ENCODE results near the gene MARVELD1.
"Not testable (repeated sequence)": the region's sequence is repeated elsewhere in the genome, so short reads cannot be mapped to it uniquely, and the experiment has no call there.

MARVELD1 gene

DNA sequence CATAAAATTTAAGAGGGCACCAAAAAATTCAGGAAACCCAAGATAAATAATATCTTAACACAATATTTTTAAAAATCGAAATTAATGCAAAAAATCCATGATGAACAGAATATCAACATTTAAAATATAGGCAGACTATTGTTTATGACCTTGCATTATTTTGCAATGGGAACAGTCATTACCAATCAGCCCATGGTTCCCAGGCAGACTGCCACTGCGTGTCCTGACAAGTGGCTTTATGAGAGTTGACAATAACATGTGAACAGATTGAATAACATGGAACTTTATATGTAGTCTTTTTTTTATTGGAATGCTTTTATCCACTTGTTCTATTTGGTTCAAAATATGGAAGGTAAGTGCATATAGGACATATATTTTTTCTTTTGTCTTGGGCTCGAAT, 23.4 kb upstream of the MARVELD1 start:
- DNase-seq (ENCODE audit: low read depth) = no peak

DNA sequence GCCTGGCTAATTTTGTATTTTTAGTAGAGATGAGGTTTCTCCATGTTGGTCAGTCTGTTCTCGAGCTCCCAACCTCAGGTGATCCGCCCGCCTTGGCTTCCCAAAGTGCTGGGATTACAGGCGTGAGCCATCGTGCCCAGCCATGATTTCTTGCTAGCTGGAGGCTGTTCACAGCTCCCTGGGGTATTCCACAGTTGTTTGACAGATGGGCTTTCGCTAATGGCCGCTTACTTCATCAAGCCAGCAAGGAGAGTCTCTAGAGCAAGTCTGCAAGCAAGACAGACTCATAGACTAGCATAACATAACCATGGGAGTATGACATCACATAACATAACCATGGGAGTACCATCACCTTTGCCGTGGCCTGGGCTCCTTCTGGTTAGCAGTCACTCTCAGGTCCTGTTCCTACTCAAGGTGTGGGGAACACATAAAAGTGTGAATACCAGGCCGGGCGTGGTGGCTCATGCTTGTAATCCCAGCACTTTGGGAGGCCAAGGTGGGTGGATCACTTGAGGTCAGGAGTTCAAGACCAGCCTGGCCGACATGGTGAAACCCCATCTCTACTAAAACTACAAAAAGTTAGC, 15.4 kb upstream of the MARVELD1 start:
- DNase-seq (ENCODE audit: low read depth) = not testable (repeated sequence)

DNA sequence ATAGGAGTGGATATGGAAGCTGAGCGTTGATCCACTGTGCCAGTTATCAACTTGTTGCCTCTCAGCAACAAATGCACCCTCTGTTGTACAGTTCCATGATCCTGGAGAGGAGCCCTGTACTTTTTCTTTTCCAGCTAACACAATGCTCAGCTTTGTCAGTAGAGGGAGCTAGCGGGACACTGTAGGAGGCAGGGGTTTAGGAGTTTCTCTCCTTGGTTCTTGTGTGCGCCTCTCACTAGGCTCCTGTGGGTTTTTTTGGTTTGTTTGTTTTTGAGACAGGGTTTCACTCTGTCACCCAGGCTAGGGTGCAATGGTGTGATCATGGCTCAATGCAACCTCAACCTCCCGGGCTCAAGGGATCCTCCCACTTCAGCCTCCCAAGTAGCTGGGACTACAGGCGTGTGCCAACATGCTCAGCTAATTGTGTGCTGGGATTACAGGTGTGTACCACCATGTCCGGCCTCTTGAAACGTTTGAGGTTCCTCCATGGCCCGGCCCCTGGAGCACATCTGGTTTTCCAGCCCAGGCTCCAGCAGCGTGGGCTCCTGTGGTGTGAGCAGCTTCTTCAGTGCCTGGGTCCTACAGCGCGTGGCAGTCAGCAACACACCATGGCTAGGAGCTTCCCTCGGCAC, 12.0 kb upstream of the MARVELD1 start:
- DNase-seq (ENCODE audit: low read depth) = no peak

DNA sequence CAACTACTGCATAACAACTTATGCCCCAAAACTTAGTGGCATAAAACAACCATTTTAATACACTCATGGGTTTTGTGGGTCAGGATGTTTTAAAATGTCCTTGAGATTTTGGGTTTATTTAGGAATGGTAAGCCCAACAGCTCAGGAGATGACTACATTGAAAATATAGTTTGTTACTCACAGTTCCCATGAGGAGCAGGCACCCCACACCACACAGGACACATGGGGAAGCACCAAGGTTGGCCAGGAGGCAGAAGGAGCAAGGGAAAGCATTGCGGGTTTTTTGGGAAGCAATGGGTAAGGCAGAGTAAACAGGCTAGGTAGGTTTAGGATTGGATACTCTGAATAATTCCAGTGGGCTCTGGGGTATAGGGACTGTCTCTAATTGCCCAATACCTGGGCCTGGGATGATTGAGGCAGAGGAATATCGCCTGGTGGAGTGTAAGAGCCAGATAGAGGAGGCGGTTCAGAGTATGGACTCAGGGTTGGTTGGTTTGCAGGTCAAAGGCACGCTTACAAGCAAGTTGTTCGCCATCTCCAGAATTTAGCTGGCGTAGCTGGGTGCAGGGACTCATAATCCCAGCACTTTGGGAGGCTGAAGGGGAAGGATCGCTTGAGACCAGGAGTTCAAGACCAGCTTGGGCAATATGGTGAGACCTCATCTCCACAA, 10.0 kb upstream of the MARVELD1 start:
- no peak for DNase-seq (ENCODE audit: low read depth)

DNA sequence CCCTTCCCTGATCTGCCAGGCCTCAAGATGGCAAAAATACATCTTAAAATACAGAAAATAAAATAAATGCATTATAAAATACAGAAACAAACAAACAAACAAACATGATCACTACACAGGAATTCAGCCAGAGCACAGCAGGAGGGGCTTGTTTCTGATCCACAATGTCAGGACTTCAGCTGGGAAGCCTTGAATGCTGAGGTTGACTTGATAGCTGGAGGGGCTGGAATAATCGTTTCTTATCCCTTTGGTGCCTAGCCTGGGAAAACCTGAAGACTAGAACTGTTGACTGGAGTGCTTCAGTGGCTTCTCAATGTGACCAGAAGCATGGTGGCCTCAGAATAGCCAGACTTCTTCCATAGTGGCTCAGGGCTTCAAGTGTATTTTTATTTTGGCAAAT, 9.2 kb upstream of the MARVELD1 start:
- DNase-seq (ENCODE audit: low read depth) = no peak

DNA sequence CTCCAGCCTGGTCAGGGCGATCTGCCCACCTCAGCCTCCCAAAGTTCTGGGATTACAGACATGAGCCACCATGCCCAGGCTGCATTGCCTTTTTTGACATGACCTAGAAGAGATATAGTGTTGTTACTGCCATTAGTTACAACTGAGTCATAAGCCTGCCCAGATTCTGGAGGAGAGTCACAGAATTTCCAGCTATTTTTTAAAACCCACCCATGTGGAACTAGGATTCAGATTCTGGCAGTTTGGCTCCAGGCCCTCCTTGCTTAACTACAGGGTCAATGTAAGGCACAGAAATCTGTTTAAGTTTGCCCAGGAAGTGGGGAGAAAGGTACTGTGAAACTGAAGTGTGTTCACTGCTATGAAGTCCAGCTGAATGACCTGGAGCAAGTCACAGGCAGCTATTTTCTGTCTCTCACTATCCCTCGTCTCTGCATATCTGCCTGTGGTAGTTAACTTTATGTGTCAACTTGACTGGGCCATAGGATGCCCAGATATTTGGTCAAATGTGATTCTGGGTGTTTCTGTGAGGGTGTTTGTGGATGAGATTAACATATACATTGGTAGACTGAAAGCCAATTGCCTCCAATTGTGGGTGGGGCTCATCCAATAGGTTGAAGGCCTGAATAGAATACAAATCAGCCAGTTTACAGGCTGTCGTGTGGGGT, 8.4 kb upstream of the MARVELD1 start:
- DNase-seq (ENCODE audit: low read depth) = no peak

DNA sequence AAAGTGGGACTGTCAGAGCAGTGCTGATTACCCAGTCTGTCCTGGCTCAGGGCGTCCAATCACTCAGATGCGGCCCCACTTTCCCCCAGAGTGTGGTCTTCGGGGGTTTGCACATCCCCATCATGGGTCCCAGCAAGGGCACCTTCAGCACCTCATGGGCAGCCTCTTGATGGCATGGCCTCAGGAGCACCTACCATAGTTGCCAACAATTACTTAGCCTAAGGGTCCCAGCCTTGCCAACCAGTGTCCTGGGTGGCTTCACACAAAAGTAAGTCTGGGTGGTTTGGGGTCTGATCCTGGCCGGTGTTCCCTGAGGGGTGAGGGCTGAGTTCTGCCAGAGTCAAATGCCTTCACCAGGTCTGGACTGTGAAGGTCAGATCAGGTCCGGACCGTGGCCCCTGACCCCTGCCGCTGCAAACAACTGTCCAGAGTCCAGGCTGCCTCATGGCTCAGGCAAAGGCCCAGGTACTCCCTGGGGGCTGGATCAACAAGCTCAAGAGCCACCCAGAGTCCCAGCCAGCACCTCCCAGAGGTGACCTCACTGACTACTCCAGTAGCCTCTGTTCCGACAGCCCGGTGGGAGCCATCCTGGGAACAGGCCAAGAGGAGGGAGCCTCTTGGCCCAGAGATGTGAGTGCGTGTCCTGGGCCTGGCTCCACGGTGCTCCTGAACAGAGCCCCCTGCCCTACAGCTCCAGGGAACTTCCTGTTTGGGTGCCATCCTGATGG, 6.2 kb upstream of the MARVELD1 start:
- no peak for DNase-seq (ENCODE audit: low read depth)

DNA sequence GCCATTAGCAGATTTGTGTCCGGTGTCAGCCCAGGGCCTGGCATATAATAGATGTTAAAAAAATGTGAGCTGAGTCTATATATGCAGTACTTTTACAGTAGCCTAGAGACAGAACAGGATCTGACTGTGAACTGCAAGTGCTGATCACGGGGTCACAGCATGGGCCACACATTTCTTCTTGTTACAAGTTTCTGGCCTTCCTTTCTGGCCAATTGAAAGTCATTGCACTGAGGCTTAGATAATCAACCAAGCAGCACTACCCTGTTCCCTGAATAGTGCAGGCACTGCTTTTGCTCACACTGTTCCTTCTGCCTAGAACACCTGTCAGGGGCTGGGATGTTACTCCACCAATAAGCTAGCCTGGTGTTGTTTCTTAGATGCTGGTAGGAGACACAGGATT, 5.4 kb upstream of the MARVELD1 start:
- no peak for DNase-seq (ENCODE audit: low read depth)

DNA sequence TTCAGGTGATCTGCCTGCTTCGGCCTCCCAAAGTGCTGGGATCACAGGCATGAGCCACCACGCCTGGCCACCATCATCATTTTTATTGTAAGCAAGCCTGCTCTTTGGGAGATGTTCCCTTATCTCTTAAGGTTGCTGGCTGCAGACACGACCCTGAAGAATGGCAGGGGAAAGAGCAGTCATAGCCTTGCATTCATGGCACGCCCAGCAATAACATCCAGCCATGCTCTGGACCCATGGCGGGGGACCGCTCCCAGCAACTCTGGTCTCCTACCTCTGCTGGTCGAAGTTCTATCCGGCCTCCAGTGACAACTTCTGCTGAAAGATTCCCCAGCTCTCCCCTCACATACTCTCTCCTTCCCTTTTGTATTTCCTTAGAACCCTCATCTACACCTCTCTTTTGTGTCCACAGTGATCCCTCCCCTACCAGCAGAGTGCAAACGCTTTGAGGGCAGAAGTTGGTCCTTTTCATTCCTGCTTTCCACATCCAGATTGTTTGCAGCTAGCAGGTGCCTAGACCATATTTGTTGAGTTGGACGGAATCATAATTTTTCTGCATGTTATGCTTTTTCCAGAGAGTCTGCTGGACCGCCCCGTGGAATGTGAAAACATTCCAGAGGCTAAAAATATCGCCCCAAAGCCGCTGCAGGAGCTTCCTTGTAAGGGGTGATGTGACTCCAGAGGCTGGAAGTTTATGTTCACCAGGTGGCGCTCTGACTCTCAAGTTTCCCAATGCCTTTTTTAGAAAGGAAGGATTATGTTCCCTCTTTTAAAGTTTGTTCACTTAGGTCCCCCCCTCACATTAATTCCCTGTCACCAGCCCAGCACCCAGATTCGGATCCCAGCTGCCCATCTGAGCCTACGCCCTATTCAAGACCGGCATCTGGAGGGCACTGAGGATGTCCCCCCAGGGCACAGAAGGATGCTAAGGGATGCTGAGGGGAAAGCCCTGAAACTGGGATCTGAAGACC, 4.3 kb upstream of the MARVELD1 start:
- DNase-seq (ENCODE audit: low read depth) = no peak

DNA sequence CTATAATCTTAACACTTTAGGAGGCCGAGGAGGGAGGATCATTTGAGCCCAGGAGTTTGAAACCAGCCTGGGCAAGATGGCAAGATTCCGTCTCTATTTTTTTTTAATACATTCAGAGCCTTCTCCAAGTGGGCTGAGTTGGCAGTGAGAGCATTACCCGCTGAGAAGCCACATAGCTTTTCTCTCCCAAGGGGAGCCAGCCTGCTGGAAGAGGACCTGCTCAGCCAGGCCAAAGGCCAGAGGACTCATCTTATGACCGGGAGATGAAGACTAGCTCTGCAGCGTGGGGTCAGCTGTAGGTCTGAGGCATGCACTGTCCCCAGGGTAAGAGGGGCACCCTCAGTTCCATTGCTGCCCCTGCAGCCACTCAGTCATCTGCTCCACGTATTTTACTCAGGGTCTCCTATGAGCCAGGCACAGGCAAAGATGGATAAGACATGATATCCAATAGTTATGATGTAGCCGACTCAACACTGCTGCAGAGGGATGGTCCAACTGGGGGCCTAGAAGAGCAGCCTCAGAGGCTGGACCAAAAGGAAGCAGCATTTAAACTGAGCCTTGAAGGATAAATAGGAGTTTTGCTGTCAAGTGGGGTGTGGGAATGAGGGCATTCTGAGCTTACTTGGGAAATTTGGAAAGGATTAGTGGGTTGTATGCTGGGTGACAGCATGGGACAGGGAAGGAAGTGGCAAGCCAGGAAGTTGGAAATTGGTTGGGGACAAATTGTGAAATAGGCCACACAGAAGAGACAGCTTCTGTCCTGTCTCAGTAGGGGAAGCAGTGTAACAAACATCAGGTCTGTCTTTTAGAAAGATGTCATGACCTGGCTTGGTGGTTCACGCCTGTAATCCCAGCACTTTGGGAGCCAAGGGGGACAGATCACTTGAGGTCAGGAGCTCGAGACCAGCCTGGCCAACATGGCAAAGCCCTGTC, 1.6 kb upstream of the MARVELD1 start:
- DNase-seq (ENCODE audit: low read depth) = no peak

DNA sequence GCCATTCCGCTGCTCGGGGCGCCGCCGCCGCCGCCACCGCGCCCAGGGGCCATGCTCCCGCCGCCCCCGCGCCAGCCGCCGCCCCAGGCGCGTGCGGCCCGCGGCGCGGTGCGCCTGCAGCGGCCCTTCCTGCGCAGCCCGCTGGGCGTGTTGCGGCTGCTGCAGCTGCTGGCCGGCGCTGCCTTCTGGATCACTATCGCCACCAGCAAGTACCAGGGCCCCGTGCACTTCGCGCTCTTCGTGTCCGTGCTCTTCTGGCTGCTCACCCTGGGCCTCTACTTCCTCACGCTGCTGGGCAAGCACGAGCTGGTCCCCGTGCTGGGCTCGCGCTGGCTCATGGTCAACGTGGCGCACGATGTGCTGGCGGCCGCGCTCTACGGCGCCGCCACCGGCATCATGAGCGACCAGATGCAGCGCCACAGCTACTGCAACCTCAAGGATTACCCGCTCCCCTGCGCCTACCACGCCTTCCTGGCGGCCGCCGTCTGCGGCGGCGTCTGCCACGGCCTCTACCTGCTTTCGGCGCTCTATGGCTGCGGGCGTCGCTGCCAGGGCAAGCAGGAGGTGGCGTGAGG, 383 bp downstream of the MARVELD1 start:
- DNase-seq (ENCODE audit: low read depth) = no peak

DNA sequence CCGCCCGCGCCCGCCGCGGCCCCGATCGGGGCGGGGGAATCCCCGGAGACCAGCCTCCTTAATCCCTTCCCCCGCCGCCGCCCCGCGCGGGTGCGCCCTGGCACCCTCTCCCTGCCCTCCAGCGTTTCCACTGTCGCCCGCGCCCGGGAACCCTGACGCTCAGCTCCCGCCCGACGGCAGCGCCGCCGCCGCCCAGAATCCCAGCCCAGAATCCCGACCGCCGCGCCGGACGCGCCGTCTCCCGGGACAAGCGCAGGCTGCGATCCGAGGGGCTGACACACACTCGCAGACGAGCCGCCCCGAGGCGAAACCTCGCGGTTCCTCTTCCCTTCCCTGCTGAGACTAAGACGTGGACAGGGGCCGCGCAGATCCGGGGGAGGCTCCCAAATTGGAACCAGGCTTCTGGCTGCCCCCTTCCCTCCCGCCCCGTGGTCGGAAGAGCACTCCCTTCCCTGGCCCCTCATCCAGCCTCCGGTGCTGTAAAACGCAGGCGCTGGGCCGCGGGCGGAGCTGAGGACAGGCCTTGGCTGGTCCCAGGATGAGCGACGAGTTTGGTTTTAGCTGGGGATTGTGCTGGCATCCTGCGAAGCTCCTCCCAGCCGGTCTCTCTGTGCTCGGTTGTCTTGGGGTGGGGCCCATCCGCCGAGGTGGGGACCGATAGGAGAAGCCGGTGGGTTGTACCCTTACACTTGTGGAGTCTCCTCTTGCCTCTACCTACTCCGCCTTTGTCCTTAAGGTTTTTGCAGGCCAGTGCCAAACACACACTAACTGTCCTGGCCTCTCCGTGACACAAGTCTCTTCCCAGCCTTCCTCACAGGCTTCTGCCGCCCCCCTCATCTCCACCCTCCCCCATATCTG, 1.1 kb downstream of the MARVELD1 start:
- no peak for DNase-seq (ENCODE audit: low read depth)

DNA sequence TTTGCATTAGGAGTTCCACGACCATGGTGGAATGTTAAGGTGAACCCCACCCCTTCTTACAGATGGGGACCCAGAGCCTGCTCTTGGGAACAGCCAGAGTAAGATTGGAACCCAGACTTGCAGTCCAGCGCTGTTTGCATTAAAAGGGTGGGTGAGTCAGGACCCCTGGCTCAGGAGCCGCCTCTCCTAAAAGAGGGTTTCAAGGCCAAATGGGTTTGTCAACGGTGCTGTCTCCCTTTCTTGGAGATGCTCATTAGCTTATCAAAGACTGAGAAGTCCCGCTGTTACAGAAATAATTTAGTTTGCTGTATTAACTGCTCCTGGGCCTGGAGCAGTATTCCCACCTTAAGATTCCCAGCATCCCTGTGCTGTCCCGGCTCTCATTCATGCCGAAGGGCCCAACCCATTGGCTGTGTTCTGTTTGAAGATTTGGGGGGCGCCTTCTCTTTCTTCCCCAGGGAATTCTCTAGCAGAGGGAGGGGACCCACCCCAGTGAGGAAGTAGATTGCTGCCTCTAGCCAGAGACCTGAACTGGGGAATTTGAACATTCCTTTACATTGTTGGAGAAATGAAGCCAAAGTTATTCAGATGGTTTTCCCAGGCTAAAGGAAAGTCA, 1.8 kb downstream of the MARVELD1 start:
- DNase-seq (ENCODE audit: low read depth) = no peak

DNA sequence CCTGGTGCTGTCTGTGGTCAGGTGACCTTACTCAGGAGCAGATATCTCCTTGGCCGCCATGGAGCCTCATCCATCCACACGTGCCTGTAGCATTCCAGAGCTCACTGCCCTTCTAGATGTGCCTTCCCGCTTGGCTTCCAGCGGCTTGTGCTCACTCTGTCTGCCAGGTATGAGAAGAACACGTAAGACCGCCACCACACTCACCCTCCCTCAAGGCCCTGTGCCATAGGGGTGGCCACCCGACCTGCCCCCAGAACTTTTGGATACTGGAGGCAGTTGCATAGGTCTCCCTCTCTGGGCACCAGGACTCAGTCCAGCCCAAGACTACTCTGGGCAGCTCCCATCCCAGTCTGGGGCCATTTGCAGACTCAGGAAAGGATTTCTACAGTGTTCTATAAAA, 4.1 kb downstream of the MARVELD1 start:
- no peak for DNase-seq (ENCODE audit: low read depth)

DNA sequence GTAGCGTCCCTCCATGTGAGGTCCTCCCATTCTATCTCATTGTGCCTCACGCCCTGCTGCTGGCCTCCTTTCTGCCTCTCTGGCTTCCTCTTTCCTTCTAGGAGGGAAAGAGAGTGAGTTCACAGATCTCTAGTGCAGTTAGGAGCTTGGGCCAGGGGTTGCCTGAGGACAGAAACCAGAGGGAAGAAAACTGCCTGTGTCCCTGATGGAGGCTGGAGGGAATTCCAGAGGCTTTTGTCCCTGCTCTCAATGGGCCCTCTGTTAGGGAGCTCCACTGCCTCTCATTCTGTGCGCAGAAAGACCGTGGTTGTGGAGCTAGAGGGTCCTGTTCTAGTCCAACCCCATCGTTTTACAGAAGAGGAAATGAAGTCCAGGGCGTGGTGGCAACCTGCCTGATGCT, 4.6 kb downstream of the MARVELD1 start:
- DNase-seq (ENCODE audit: low read depth) = no peak

DNA sequence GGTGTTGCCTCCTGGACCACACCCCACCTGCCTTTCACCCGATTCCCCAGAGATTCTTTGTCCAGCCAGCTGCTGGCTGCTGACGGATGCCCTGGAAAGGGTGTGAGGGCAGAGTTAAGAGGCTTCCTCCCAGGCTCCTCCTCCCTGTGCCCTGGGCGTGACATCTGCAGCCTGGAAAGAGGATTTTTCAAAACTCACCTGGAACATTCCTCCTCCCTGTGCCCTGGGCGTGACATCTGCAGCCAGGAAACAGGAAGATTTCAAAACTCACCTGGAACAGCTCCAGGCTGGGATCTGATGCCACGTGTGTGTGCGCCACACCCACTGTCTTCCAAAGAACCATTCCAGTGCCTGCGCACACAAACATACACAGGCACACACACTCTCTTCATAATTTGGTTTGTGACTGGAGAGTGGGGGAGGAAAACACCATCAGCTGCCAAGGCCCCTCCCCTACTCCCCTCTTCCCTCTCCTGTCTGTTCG, 5.2 kb downstream of the MARVELD1 start:
- DNase-seq (ENCODE audit: low read depth) = no peak

DNA sequence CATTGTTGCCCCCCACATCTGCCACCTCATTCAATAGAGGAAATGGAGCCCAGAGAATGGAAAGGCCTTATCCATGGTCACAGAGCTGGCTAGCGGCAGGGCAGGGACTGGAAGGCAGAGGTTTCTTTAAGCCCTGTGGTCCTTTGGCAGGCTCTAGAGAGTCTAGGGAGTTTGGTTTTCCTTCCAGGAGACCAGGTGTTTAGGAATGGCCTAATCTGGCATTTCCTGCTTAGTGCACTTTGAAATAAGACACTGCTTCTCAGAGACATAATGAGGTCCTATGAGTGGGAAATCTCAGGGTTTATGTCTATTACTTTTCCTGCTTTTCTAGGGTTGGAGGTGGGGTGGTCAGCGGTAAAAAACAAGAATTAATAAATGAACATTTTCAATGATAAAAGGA, 6.1 kb downstream of the MARVELD1 start:
- no peak for DNase-seq (ENCODE audit: low read depth)
